Endothelial cell of umbilical vein (primary cell): ENCODE measurements around the gene OR10P1. TPM values are rescaled to one million over a fixed set of nuclear protein-coding genes. Genes with fewer than 3 reads are reported as not detected.

Source experiments
- BruUV-seq: library from RNA; stranded (reverse); fragments of 400-500 nt; replicated peaks from 2 replicates; lab custom pipeline; 2021; lab: Mats Ljungman, UMichigan
- CTCF ChIA-PET: fragments of 300-600, 350-600 bp; sonication (Branson Sonifier 250); formaldehyde crosslinking; loops from one replicate; lab custom pipeline; 2021; ENCODE audit warnings: antibody characterized with exemption, inconsistent platforms; lab: Charles Lee
- POLR2A ChIA-PET: fragments of 300-600, 350-600 bp; sonication (Branson Sonifier 250); formaldehyde crosslinking; loops from one replicate; lab custom pipeline; 2021; ENCODE audit warnings: antibody characterized with exemption, inconsistent platforms; lab: Charles Lee
- DNase-seq: peaks from one replicate; pipeline ENCODE4 v3.0.0-alpha.2; 2011; ENCODE audit warnings: low read depth, low spot score
- FAIRE-seq: peaks from 2 replicates; lab custom pipeline; 2011; peaks lifted over from hg19 to GRCh38; lab: Jason Lieb, UNC
- H2AFZ ChIP-seq: 2 replicates; pipeline ENCODE4 v1.6.0; 2012; ENCODE audit warnings: low read depth, low read length, control low read depth, inconsistent platforms
- H3K27ac ChIP-seq: 2 replicates; pipeline ENCODE4 v1.5.1; 2011; ENCODE audit warnings: low read depth, mild to moderate bottlenecking, control low read depth, low read length, moderate library complexity; ENCODE audit not compliant: insufficient read depth
- H3K27me3 ChIP-seq, 2 experiments: 2 replicates each; pipeline versions ENCODE4 v1.6.0 to v1.6.1; 2011; ENCODE audit warnings: low read length in 2 of 2, mixed read lengths in 1 of 2; ENCODE audit not compliant: control insufficient read depth in 2 of 2, insufficient read depth in 2 of 2
- H3K36me3 ChIP-seq, 2 experiments: 2 replicates in 1 of 2; 3 replicates in 1 of 2; pipeline ENCODE4 v1.5.1; 2011; ENCODE audit warnings: low read length in 2 of 2, mild to moderate bottlenecking in 1 of 2, moderate library complexity in 1 of 2; ENCODE audit not compliant: control insufficient read depth in 2 of 2, insufficient read depth in 2 of 2; ENCODE audit errors: extremely low read depth in 1 of 2
- H3K4me1 ChIP-seq: 3 replicates; pipeline ENCODE4 v1.5.1; 2011; ENCODE audit warnings: mild to moderate bottlenecking, low read length; ENCODE audit not compliant: control insufficient read depth, insufficient read depth; ENCODE audit errors: extremely low read depth
- H3K4me2 ChIP-seq: 2 replicates; pipeline ENCODE4 v1.6.1; 2011; ENCODE audit warnings: low read length, control low read depth, mixed read lengths; ENCODE audit not compliant: insufficient read depth
- H3K4me3 ChIP-seq, 3 experiments: fragments of 200-600 bp in 1 of 3; sonication (generic), shearing (Covaris generic) in 1 of 3; replicated peaks in 1 of 3; 2 replicates each; pipeline ENCODE4 v1.5.1; 2011 to 2016; ENCODE audit warnings: control low read depth in 3 of 3, low read length in 3 of 3, mild to moderate bottlenecking in 2 of 3, inconsistent platforms in 1 of 3, low read depth in 1 of 3, moderate library complexity in 1 of 3; ENCODE audit not compliant: insufficient read depth in 1 of 3
- H3K79me2 ChIP-seq: 2 replicates; pipeline ENCODE4 v1.6.0; 2012; ENCODE audit warnings: low read length, inconsistent platforms; ENCODE audit not compliant: control insufficient read depth, insufficient read depth
- H3K9ac ChIP-seq: replicated peaks from 2 replicates; pipeline ENCODE3; 2011; ENCODE audit warnings: low read length, control low read depth; ENCODE audit not compliant: insufficient read depth; ENCODE audit errors: extremely low read depth
- H3K9me1 ChIP-seq: replicated peaks from 3 replicates; pipeline ENCODE4 v1.6.0; 2011; ENCODE audit warnings: mild to moderate bottlenecking, low read length; ENCODE audit not compliant: control insufficient read depth, insufficient read depth; ENCODE audit errors: extremely low read depth
- H3K9me3 ChIP-seq: replicated peaks from 2 replicates; pipeline ENCODE4 v1.5.1; 2012; ENCODE audit warnings: low read length, inconsistent platforms; ENCODE audit not compliant: control insufficient read depth, insufficient read depth
- H4K20me1 ChIP-seq: replicated peaks from 2 replicates; pipeline ENCODE3; 2011; ENCODE audit warnings: mild to moderate bottlenecking, low read length; ENCODE audit not compliant: control insufficient read depth, insufficient read depth; ENCODE audit errors: extremely low read depth
- POLR2AphosphoS5 ChIP-seq: IDR thresholded peaks from 2 replicates; pipeline ENCODE4 v1.6.1; 2012; ENCODE audit warnings: low read depth, mild to moderate bottlenecking, control low read depth, low read length, moderate library complexity; ENCODE audit not compliant: insufficient read depth
- dilution Hi-C: fragments of 300-500 bp; cut with MboI; formaldehyde crosslinking; loops from one replicate; pipeline ENCODE4 v1.15.0; 2019; ENCODE audit warnings: low sequenced_read_pairs; ENCODE audit not compliant: extremely low pct_ligation_motif_present
- intact Hi-C: fragments of 100-400 bp; cut with micrococcal nuclease; formaldehyde crosslinking; loops from one replicate; pipeline ENCODE4 v1.10.0; 2022
- polyA plus RNA-seq, 4 experiments: library from polyadenylated mRNA; depleted of rRNA in 3 of 4; stranded (reverse) in 3 of 4; unstranded in 1 of 4; fragments of >200 nt; gene quantifications; 2 replicates each; pipeline versions ENCODE4 v1.2.1 to v1.2.3, GENCODE V29; 2011 to 2012; ENCODE audit warnings: missing spikeins in 1 of 4
- small RNA-seq: library from RNA; depleted of rRNA; stranded (forward); fragments of <200 nt; gene quantifications from one replicate; pipeline ENCODE3, GENCODE V24; 2012; ENCODE audit warnings: low replicate concordance, low read depth; ENCODE audit not compliant: insufficient read depth, insufficient read length
- total RNA-seq: library from RNA; stranded (reverse); gene quantifications from 2 replicates; pipeline ENCODE4 v1.2.3, GENCODE V29; 2021

Gene OR10P1
- total and polyA plus RNA-seq, 2 donors (not counting 3 experiments of a cell fraction or from before 2014, with no cell fraction given) = not detected

DNA sequence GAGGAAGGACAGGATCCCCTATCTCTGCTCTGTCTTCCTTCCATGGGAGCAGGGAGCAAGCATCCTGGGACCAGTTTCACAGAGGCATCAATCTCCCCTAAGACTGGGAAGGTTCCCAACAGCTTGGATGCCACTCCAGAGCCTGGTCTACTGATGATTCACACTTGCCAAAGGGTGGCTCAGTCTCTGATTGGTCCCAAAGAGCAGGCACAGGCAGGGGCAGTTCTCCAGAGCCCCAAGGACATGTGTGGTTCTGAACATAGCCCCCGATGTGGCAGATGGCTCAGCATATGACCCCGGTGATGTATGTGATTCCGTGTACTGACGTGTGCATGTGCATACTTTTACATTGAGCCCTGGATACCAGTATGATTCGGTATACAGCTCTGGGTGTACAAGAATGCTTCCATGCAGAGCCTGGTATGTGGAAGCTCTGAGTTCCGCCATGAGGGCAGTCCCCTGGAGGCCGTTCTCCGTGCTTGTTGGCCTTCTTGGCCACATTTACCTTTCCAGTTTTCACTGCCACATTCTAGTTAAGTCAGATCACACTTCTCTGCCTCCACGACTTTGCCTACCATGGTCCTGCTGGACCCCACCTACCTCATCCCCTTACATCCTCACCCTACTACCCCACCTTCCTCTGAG is 49.8 kb downstream of the OR10P1 start:
- H3K9ac ChIP-seq = no peak overlapping the region
- H4K20me1 ChIP-seq = no peaks in the 10 kb centered on the region
- dilution Hi-C loops = no loop called here
- FAIRE-seq (no peak), DNase-seq (no peak)
- no peaks in the 10 kb centered on the region for H3K27me3 ChIP-seq
- ChIA-PET CTCF (no interaction called here), POLR2A (no interaction called here)
- H3K79me2 ChIP-seq = no peaks in the 10 kb centered on the region
- BruUV-seq = no TSS peak
- H3K9me1 ChIP-seq = no peaks in the 10 kb centered on the region
- no peaks in the 10 kb centered on the region for H3K36me3 ChIP-seq
- no peaks in the 10 kb centered on the region for H3K9me3 ChIP-seq
- TF ChIP-seq POLR2AphosphoS5 = no peak
- intact Hi-C loops = no loop called here
- no peak overlapping the region for H3K27ac ChIP-seq
- no peaks in the 10 kb centered on the region for H3K4me1 ChIP-seq
- H2AFZ ChIP-seq = no peak overlapping the region
- H3K4me3 ChIP-seq = no peak overlapping the region
- H3K4me2 ChIP-seq = no peak overlapping the region

Small RNAs within 50 kb of the gene (small RNA-seq; reads per million reads assigned to genes)
- gene AC009779.5 = not detected

Other genes starting within 250 kb of the OR10P1 start
- not detected in 2 replicates for gene OR6C65, start 236.4 kb upstream of the OR10P1 start, total RNA-seq
- not detected in 2 replicates for gene OR6C65, start 236.4 kb upstream of the OR10P1 start, polyA plus RNA-seq
- not detected in 2 replicates for gene OR6C76, start 210.6 kb upstream of the OR10P1 start, total RNA-seq
- gene OR6C76, start 210.6 kb upstream of the OR10P1 start, polyA plus RNA-seq = not detected in 2 replicates
- gene OR6C2, start 192.8 kb upstream of the OR10P1 start, total RNA-seq = not detected in 2 replicates
- not detected in 2 replicates for gene OR6C2, start 192.8 kb upstream of the OR10P1 start, polyA plus RNA-seq
- not detected in 2 replicates for gene OR6C70, start 166.8 kb upstream of the OR10P1 start, total RNA-seq
- not detected in 2 replicates for gene OR6C70, start 166.8 kb upstream of the OR10P1 start, polyA plus RNA-seq
- gene OR6C68, start 144.5 kb upstream of the OR10P1 start, total RNA-seq = not detected in 2 replicates
- not detected in 2 replicates for gene OR6C68, start 144.5 kb upstream of the OR10P1 start, polyA plus RNA-seq
- gene OR6C4, start 87.3 kb upstream of the OR10P1 start, total RNA-seq = not detected in 2 replicates
- not detected in 2 replicates for gene OR6C4, start 87.3 kb upstream of the OR10P1 start, polyA plus RNA-seq
- gene OR2AP1, start 64.4 kb upstream of the OR10P1 start, total RNA-seq = not detected in 2 replicates
- gene OR2AP1, start 64.4 kb upstream of the OR10P1 start, polyA plus RNA-seq = not detected in 2 replicates
- gene ITGA7, start 71.0 kb downstream of the OR10P1 start, total RNA-seq = 0.84 and 1.0 TPM in 2 replicates
- gene ITGA7, start 71.0 kb downstream of the OR10P1 start, polyA plus RNA-seq = 0.41 and 0.67 TPM in 2 replicates
- gene BLOC1S1, start 79.2 kb downstream of the OR10P1 start, total RNA-seq = 84.1 and 85.6 TPM in 2 replicates
- 192 and 197 TPM in 2 replicates for gene BLOC1S1, start 79.2 kb downstream of the OR10P1 start, polyA plus RNA-seq
- gene RDH5, start 83.5 kb downstream of the OR10P1 start, total RNA-seq = 2.7 and 6.1 TPM in 2 replicates
- gene RDH5, start 83.5 kb downstream of the OR10P1 start, polyA plus RNA-seq = 3.5 and 3.7 TPM in 2 replicates
- 1,054 and 1,063 TPM in 2 replicates for gene CD63, start 92.1 kb downstream of the OR10P1 start, total RNA-seq
- 1,429 and 1,536 TPM in 2 replicates for gene CD63, start 92.1 kb downstream of the OR10P1 start, polyA plus RNA-seq
- gene GDF11, start 106.2 kb downstream of the OR10P1 start, total RNA-seq = 18.7 and 19.8 TPM in 2 replicates
- 10.0 and 11.6 TPM in 2 replicates for gene GDF11, start 106.2 kb downstream of the OR10P1 start, polyA plus RNA-seq
- gene SARNP, start 180.8 kb downstream of the OR10P1 start, total RNA-seq = 88.1 and 101 TPM in 2 replicates
- 101 and 108 TPM in 2 replicates for gene SARNP, start 180.8 kb downstream of the OR10P1 start, polyA plus RNA-seq
- 55.0 and 57.8 TPM in 2 replicates for gene ORMDL2, start 181.1 kb downstream of the OR10P1 start, total RNA-seq
- 70.4 and 111 TPM in 2 replicates for gene ORMDL2, start 181.1 kb downstream of the OR10P1 start, polyA plus RNA-seq
- 29.7 and 33.3 TPM in 2 replicates for gene DNAJC14, start 192.7 kb downstream of the OR10P1 start, total RNA-seq
- gene DNAJC14, start 192.7 kb downstream of the OR10P1 start, polyA plus RNA-seq = 15.7 and 16.0 TPM in 2 replicates
- 0.31 and 0.78 TPM in 2 replicates for gene MMP19, start 206.0 kb downstream of the OR10P1 start, total RNA-seq
- gene MMP19, start 206.0 kb downstream of the OR10P1 start, polyA plus RNA-seq = 1.6 and 2.0 TPM in 2 replicates